GM12892 (cell line): ENCODE measurements around the gene PDE10A.
"Not testable (repeated sequence)": the region's sequence is repeated elsewhere in the genome, so short reads cannot be mapped to it uniquely, and the experiment has no call there.

Experiments used
- DNase-seq: peaks from one replicate; pipeline ENCODE4 v3.0.0; 2011; ENCODE audit not compliant: insufficient read length
- FAIRE-seq: peaks from 2 replicates; lab custom pipeline; 2011; peaks lifted over from hg19 to GRCh38; lab: Jason Lieb, UNC
- POLR2A ChIP-seq: IDR thresholded peaks from 2 replicates; pipeline ENCODE4 v1.6.1; 2011; ENCODE audit warnings: low read depth, low read length, control low read depth
- POLR2AphosphoS5 ChIP-seq: IDR thresholded peaks from 2 replicates; pipeline ENCODE4 v1.6.1; 2011; ENCODE audit warnings: low read depth, low read length, control low read depth
- TAF1 ChIP-seq: IDR thresholded peaks from 2 replicates; pipeline ENCODE4 v1.6.1; 2011; ENCODE audit warnings: low read depth, mild to moderate bottlenecking, control low read depth, low read length, borderline replicate concordance

Gene PDE10A

DNA sequence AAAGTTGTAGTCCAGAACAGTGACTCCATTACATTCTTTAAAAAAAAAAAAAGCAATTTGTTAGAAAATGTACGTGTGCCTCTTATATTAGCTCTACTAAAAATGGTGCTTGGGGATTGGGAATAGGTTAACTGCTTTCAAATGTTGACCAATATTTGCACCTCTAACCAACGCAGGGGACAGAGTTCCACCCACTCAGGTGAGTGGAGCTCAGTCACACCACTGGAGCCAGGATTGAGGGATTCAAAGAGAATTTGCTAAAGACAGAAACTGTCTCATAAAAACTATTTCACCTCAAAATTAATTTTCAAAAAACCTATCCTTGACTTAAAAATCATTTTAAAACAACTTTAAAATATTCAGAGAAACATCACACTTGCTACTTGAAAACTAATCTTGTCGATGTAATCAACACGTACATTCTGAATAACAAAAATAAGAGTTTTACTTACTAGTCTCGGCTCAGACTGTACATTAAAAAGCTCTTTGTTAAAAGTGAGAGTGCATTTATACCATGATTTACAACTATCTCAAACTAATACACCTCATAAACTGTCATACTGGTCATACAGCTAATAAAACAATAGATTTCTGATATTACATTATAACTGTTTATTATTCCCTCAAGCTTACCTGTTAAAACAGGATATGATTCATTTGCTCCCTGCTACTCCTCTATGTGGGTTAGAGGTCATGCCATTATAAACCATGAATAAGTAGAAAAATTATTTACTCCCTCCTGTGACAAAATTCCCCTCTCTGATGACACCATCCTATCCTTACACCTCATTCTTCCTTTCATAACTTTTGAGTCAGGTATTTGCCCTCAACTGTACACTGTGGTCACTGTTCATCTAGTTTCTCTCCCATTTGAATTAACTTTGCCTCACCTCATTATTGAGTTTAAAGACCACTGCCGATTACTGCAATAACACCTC lies 88.6 kb downstream of the PDE10A start:
- FAIRE-seq: no peak
- DNase-seq: no peak
- no peak for TF ChIP-seq POLR2A
- no peak for TF ChIP-seq POLR2AphosphoS5
- no peak for TF ChIP-seq TAF1

DNA sequence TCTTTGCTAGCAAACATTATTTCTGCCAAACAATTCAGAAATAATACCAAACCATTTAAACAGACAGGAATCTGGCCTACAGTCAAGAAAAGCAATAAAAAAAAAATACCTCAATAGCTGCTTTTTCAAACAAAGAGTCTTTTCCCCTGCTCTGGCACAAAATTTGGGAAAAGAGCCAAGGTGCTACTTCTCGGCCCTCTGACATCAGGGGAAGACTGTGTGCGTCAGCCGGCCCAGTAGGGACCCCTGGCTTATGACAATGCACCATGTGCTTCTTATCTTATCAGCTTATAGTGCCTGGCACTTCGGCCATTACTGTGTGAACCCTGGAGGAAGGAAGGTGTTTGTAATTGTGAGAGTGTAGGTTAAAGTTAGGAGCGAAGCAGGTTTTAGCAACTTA lies 89.4 kb downstream of the PDE10A start:
- no peak for DNase-seq
- no peak for FAIRE-seq

DNA sequence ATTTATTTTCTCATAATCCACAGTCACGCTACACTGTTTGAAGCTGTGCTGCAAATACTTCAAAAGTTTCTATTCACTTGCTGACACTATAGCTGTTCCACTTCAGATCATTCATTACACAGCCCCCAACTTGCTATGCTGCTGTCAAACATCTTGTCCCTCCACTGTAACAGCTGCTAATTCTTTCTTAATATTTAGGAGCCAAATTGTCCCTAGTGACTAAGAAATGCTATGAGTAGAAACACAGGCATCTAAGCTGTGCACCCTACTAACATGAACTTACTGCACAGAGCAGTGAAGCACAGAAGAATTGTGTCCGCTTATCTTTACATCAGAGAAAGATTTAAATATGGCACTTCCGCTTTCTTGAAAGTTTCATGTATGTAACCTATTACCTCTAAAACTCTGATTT lies 91.3 kb downstream of the PDE10A start:
- DNase-seq: no peak

More for the DNA sequence above, 89.4 kb downstream of the PDE10A start:
- no peak for TF ChIP-seq POLR2A
- no peak for TF ChIP-seq TAF1
- no peak for TF ChIP-seq POLR2AphosphoS5

DNA sequence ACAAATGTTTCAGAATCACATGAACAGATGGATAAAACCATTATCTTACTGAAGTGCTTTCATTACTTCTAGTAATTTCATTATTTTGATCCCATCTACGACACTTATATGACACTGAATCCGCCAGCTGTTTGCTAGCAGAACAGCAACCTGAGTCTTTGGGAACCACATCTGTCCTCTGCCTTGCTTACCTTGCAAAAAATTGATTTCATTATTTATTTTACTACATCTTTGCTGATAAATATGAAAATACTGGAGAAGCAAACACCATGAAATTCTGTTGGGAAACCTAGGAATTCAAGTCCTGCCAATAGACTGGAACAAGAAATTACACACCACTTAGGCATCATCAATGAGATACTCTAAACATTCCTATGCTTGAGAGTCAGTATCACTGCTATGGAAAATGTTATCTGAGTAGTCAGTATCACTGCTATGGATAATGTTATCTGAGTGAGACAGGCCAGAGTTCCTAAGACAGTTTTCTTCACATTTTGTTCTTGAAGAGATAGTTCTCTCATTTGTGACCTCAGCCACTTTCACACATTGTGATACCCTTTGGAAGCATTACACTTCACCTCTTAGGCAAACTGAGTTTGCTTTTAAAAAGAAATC lies 91.9 kb downstream of the PDE10A start:
- TF ChIP-seq TAF1 (no peak), POLR2AphosphoS5 (no peak), POLR2A (no peak)
- FAIRE-seq: no peak
- DNase-seq: no peak

More for the DNA sequence above, 91.3 kb downstream of the PDE10A start:
- FAIRE-seq: no peak
- TF ChIP-seq TAF1: no peak
- TF ChIP-seq POLR2AphosphoS5: no peak
- TF ChIP-seq POLR2A: no peak

DNA sequence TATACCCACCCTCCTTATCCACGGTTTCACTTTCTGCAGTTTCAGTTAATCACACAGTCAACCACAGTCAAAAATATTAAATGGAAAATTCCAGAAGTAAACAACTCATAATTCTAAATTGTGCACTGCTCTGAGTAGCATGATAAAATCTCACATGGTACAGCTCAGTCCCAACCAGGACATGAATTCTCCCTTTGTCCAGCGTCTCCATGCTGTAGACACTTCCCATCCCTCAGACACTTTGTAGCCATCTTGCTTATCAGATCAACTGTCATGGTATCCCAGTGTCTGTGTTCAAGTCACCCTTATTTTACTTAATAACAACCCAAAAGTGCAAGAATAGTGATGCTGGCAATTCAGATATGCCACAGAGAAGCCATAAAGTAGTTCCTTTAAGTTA lies 94.7 kb downstream of the PDE10A start:
- FAIRE-seq (no peak), DNase-seq (no peak)
- TF ChIP-seq TAF1: no peak

DNA sequence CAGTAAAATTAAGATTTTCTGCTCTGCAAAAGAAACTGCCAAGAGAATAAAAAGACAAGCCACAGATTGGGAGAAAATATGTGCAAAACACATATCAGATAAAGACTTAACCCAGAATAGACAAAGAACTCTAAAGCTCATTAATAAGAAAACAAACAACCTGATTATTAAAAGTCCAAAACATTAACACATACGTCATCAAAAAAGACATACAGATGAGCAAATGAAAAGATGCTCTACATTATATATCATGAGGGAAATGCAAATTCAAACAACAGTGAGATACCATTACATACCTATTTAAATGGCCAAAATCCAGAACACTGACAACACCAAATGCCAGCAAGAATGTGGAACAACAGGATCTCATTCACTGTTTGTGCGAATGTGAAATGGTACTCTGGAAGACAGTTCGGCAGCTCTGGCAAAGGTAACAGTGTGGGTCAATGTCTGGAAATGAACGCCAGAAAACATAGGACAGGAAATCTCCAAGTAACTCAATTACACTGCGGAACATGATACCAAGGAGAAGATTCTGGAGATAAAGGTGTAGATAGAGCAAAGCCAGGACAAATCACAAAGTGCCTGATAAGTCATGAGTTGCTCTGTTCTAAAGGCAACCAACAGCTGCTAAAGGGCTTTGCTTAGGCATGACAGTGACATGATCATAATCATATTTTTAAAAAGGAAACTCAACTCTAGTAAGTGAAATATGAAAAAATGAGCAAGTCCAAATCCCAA lies 96.8 kb downstream of the PDE10A start:
- DNase-seq (no peak), FAIRE-seq (no peak)
- no peak for TF ChIP-seq POLR2AphosphoS5
- no peak for TF ChIP-seq POLR2A
- no peak for TF ChIP-seq TAF1

DNA sequence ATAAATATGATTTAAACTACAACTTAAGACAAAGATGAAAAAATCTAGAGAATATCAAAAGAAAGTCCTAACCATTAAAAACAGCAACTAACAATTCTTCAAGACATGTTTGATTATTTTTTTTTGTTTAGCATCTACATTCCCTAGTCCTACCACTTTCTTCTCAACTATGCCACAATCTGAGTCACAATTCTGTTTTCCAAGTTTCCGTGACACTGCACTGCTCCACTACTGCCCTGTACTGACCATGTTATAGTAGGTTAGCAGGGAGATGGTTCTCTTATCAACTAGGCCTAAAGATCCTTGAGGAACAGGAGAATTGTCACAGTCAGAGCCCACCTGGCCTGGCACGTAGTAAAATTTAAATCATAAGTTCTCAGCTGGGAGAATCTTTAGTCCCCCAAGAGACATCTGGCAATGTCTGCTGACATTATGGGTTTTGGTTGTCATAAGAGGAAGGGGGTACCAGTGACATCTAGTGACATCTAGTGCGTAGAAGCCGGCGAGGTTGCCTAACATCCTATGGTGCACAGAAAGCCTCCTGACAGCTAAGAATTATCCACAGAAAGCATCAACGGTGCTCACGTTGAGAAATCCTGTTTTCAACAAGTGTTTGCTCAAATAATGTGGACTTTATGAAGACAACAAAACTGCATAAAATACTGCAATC lies 100.5 kb downstream of the PDE10A start:
- TF ChIP-seq POLR2AphosphoS5 (no peak), TAF1 (no peak), POLR2A (no peak)
- DNase-seq: no peak
- no peak for FAIRE-seq

DNA sequence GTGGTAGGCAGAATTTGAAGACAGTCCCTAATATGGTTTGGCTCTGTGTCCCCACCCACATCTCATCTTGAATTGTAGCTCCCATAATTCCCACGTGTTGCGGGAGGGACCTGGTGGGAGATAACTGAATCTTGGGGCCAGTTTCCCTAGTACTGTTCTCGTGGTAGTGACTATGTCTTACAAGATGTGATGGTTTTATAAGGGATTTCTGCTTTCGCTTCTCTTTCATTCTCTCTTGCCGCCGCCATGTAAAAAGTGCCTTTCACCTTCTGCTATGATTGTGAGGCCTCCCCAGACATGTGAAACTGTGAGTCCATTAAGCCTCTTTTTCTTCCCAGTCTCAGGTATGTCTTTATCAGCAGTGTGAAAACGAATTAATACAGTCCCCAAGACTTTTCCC lies 103.4 kb downstream of the PDE10A start:
- TF ChIP-seq POLR2AphosphoS5 (no peak), TAF1 (no peak), POLR2A (no peak)
- FAIRE-seq (no peak), DNase-seq (no peak)

DNA sequence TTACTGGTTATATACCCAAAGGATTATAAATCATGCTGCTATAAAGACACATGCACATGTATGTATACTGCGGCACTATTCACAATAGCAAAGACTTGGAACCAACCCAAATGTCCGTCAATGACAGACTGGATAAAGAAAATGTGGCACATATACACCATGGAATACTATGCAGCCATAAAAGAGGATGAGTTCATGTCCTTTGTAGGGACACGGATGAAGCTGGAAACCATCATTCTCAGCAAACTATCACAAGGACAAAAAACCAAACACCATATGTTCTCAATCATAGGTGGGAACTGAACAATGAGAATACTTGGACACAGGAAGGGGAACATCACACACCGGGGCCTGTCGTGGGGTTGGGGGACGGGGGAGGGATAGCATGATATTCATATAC lies 104.9 kb downstream of the PDE10A start:
- DNase-seq, FAIRE-seq: not testable (repeated sequence)

DNA sequence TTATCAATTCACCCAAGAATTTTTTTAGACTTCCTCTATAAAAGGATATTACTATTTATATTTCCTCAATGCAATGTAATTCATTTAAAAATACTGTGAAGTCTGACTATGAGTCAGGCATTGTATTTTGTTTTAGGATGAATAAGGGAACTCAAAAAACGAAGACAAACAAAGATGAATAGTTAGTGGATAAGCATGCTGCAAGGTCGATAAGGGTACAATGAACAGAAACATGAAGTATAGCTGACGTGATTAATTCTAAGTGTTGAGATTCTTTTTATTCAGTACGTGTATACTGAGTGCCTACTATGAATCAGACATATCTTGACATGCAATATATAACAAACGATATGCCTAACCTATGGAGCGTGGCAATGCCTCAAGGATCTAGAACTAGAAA lies 105.4 kb downstream of the PDE10A start:
- no peak for DNase-seq
- FAIRE-seq: no peak
- no peak for TF ChIP-seq POLR2AphosphoS5
- no peak for TF ChIP-seq TAF1
- TF ChIP-seq POLR2A: no peak
